ENCODE data around the gene PKLR.
"Not testable (repeated sequence)": the region's sequence is repeated elsewhere in the genome, so short reads cannot be mapped to it uniquely, and the experiment has no call there.

Gene PKLR

DNA sequence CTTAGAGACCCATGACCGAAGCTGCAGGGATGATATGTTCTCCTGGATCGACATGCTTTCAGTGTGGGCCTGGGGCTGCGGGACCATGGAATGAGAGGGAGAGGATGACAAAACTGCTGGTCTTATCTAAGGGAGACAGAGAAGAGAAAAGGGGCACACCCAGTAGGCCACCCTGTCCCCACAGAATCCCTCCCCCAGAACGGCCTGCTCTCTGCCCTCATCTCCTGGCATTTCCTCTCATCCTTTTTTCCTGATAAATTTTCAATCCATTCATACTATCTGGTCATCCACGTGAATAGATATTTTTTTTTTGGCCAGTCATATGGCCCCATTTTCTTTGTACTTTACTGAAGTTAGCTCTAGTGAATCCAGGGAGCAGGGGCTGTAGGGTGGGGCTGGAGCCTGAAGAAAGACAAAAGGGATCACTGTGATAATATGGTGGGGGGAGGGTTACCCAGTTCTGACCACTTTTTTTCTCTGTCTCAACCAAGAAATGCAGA, at the start of gene PKLR:
PKLR (minus strand) TSS at position 97 of the 500 bp plus-strand sequence; CDS start at position 54, 43 bp downstream.
- no peak for DNase-seq

DNA sequence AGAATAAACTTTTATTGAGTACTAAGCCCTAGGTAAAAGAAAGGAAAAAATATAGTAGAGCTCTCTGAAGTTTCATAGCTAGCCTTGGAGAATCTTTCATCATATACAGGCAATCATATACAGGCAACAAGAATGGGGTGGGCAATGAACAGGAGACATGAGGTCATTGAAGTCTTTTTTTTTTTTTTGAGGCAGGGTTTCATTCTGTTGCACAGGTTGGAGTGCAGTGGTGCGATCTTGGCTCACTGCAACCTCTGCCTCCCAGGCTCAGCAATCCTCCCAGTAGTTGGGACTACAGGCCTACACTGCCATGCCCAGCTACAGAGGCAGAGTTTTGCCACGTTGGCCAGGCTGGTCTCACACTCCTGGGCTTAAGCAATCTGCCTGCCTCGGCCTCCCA, 41.6 kb upstream of the PKLR start:
- DNase-seq: no peak

GRCh38 chr1:155339515-155340097, 38.4 kb upstream of the PKLR start:
- DNase-seq: no peak

DNA sequence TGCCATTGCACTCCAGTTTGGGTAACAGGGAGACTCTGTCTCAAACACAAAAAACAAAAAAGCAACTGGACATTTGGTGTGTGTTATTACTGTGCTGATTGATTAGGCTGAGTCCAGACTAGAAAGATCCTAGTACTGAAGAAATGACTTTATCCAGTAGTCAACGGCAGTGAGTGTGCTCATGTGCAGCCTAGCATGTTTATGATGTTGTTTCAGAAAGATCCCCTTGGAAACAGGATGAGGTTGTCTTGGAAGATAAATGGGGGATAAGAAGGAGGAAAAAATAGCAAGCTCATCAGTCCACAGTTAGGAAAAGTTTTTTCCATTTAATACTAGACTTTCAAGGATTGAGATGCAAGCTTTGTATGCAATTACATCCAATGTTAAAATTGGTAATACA, 33.7 kb upstream of the PKLR start:
- DNase-seq: no peak

DNA sequence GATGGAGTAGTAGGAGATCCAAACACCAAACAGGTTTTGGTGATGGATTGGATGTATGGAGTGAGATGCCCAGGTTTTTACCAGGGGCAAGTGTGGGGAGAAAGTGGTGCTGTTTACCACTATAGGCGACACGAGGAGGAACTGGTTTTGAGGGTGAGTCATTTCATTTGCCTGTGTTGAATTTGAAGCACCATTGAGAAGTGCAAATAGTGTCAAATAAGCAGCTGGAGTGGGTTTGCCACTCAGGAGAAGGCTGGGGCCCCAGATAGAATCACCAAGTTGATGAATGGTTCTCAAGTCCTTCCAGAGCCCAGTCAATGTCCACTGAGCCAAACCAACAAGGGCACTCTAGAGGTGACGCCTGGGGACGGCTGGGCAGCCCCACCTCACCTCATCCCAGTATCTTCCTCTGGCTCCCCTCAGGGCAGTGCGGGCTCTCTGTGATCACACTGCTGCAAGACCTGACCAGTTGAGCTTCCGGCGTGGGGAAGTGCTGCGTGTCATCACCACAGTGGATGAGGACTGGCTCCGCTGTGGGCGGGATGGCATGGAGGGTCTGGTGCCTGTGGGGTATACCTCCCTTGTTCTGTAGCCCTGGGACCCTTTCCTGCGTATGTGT, 28.9 kb upstream of the PKLR start:
- no peak for DNase-seq

GRCh38 chr1:155328856-155329255, 27.6 kb upstream of the PKLR start:
- DNase-seq: not testable (repeated sequence)

GRCh38 chr1:155327981-155328380, 26.7 kb upstream of the PKLR start:
- DNase-seq: no peak

DNA sequence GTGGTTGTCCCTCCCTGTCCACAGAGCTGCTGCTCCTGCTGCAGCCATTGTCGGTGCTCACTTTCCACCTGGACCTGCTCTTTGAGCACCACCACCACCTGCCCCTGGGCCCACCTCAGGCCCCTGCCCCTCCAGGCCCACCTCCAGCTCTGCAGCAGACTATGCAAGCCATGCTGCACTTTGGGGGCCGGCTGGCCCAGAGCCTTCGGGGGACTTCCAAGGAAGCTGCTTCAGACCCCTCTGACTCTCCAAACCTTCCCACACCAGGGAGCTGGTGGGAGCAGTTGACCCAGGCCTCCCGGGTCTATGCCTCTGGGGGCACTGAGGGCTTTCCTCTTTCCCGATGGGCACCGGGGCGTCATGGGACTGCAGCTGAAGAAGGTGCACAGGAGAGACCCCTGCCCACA, 25.4 kb upstream of the PKLR start:
- DNase-seq: no peak

GRCh38 chr1:155326020-155326526, 24.8 kb upstream of the PKLR start:
- no peak for DNase-seq

GRCh38 chr1:155325603-155325893, 24.3 kb upstream of the PKLR start:
- no peak for DNase-seq

GRCh38 chr1:155324717-155325602, 23.7 kb upstream of the PKLR start:
- peak; percentile 19 for DNase-seq

DNA sequence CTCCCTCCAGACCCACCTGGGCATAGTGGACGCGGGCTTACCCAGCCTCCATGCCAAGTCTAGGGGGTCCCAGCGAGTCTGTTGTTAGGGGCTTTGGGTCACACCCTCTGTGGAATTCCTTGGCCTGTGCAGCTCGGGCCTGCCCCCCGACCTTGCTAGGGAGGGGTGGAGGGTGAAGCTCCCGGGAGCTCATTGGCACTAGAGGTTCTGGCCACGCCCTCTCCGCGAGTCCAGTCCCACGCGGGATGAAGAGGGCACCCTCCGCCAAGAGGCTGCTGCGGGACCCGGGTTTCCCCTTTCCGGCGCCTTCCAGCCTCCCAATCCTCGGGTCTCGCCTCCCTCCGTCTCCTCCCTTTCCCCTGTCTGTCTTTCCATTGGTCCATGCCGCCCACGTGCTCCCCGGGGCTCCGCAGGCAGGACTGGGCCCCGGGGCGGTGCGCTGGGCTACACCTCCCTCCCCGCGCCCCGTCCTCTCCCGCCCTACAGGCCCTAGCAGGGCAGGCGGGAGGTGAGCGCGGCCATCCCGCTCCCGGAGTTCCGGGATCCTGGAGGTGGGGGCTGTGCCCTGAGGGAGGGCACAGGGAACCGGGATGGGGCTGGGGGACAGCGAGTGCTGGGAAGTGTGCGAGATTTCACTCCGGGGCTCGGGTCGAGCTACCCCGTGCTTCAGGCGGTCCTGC, 22.9 kb upstream of the PKLR start:
- peak; percentile 87 for DNase-seq

- DNase-seq: peak; percentile 68
Measured at GRCh38 chr1:155323729-155324036, 22.4 kb upstream of the PKLR start.

DNA sequence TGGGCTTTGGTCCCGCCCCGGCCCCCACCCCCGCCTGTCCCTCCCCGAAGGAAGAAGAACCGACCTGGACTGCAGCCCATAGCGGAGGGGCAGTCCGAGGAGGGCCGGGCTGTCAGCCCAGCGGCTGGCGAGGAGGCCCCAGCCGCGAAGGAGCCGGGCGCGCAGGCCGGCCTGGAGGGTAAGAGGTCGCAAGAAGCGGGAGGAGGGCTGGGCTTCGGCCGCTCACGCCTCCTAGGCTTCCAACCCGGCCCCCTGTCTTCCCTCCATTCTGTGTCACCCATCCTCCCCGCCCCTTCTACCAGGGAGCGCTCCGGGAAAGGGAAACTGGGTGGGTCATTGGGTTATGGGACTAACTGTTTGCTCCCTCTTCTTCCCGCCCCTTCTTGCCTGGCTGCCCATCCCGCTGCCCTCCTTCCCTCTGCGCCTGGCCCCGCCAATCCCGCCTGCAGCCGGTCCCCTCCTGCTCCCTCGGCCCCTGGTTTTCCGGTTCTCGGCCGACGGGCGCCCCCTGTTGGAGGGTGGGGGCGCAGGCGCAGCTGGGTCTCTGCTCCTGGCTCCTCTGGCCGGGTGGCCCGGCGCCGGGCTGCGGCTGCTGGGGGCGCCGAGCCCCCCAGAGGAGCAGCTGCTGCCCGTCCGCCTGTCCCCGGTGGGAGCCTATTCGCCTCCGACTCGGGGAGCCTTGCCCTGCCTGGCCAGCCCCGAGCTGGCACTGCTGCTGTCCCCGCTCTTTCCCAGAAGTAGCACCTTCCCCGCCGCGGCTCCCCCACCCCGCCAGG, 21.9 kb upstream of the PKLR start:
- DNase-seq: peak; percentile 49

DNA sequence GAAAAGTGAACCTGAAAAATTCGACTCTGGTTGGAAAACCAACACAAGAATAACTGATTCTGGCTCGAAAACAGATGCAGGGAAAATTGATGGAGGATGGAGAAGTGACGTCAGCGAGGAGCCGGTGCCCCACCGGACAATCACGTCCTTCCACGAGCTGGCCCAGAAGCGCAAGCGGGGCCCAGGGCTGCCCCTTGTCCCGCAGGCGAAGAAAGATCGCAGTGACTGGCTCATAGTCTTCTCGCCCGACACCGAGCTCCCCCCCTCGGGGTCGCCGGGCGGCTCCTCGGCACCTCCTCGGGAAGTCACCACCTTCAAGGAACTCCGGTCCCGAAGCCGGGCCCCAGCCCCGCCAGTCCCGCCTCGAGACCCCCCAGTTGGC, 21.3 kb upstream of the PKLR start:
- DNase-seq: no peak

DNA sequence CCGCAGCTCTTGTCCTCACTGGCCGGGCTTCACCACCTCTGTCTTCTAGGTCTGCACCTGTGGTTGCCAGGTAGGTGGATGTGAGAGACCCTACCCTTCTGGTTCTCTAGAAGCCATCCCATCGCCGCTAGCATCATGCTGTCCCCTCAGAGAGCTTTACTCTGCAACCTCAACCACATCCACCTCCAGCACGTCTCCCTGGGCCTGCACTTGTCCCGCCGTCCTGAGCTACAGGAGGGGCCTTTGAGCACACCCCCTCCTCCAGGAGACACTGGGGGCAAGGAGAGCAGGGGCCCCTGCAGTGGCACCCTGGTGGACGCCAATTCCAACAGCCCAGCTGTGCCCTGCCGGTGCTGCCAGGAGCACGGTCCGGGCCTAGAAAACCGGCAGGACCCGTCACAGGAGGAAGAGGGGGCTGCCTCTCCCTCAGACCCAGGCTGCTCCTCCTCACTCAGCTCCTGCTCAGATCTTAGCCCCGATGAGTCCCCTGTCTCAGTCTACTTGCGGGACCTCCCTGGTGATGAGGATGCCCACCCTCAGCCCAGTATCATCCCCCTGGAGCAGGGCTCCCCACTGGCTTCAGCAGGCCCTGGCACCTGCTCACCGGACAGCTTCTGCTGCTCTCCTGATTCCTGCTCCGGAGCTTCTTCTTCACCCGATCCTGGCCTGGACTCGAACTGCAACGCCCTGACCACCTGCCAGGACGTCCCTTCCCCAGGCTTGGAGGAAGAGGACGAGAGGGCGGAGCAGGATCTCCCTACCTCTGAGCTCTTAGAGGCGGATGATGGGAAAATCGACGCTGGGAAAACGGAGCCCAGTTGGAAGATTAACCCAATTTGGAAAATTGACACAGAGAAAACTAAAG, 20.6 kb upstream of the PKLR start:
- DNase-seq: no peak

DNA sequence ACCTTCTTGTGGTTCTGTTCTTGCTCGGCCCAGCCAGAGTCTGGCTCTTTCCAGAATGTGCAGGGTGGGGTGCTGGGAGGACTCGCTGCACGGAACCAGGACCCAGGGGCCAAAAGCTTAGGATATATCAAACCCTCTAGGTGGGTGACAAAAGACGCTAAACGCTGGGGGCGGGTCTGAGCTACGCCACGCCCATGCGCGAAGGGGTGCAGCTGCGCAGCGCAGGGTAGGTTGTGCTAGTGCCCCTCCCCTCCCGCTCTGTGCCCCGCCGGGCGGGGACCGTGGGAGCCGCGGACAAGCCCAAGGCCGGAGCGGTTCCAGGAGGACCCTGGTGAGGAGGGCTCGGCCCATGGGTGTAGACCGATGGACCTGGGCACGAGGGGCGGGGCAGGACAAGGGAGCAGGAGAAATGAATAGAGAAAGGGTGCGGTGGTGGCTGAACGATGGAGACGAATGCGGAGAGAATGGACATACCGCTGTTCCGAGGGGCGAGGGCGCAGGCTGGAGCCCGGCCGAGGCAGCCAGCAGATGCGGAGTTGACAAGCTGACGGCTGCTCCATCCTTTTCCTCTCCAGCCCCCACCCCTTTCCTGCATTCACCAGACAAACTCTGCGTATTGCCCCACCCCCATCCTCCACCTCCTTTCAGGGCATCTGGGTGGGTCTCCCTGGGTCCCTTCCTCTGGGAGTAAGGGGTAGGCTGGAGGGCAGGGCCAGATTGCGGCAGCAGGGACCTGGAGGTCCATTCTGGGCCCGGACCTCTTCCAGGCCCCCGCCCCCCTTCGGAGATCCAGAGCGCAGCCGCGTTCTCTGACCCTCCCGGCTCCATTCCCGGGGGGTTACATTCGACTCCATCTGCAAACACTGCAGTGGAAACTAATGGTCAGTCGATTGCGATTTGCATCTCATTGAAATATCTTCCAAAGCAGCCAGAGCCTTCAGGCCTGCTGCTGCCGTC, 19.7 kb upstream of the PKLR start, which contains the start of gene RUSC1:
RUSC1 (plus strand) TSS at position 234 of the 957 bp plus-strand sequence. CDS start 880 bp downstream, outside the sequence.
- DNase-seq: peak; percentile 45

DNA sequence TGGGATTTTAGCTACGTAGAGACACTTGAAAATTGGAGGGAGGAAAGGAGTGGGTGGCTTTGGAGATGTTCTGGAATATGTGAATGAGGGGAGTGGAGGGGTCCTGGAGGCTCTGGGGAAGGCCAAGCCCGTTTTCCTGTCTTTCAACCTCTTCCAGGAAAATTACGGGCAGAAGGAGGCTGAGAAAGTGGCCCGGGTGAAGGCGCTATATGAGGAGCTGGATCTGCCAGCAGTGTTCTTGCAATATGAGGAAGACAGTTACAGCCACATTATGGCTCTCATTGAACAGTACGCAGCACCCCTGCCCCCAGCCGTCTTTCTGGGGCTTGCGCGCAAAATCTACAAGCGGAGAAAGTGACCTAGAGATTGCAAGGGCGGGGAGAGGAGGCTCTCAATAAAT, 19.0 kb upstream of the PKLR start:
- no peak for DNase-seq

- DNase-seq: no peak
Measured at GRCh38 chr1:155319536-155319935, 18.3 kb upstream of the PKLR start.

- no peak for DNase-seq
Measured at GRCh38 chr1:155318082-155318481, 16.8 kb upstream of the PKLR start.
